K562 (cell line): Measurements from ENCODE around the gene PRXL2B. TPM values are rescaled to one million over a fixed set of nuclear protein-coding genes. Genes with fewer than 3 reads are reported as not detected.
A peak's percentile ranks its signal among the peaks of the same experiment; 100 is the strongest.

Experiments
- ATAC-seq: fragments of 200-7000 bp; cut with Tn5 transposase; 3 replicates; pipeline ENCODE4 v1.9.1; 2020; ENCODE audit warnings: moderate library complexity
- BruUV-seq: library from RNA; stranded (reverse); fragments of 400-500 nt; replicated peaks from 2 replicates; lab custom pipeline; 2021; lab: Mats Ljungman, UMichigan
- CTCF ChIA-PET: fragments of 300-600 bp; formaldehyde crosslinking; extraction: SDS; loops from one replicate; lab custom pipeline; 2021; ENCODE audit warnings: low intra/inter-chr PET ratio; lab: Yijun Ruan, JAX
- POLR2A ChIA-PET: fragments of 300-600, 350-650 bp; sonication (Branson Sonifier 250); formaldehyde crosslinking; extraction: SDS; loops from one replicate; lab custom pipeline; 2021; ENCODE audit warnings: antibody characterized with exemption, inconsistent platforms; lab: Yijun Ruan, JAX
- DNase-seq, 4 experiments: peaks; one replicate each; pipeline versions ENCODE4 v3.0.0 to v3.0.0-alpha.2; 2011 to 2018; ENCODE audit warnings: low spot score in 3 of 4, mixed read lengths in 3 of 4; ENCODE audit errors: extremely low read depth in 1 of 4
- FAIRE-seq: peaks from 2 replicates; lab custom pipeline; 2011; peaks lifted over from hg19 to GRCh38; lab: Jason Lieb, UNC
- H2AFZ ChIP-seq: 2 replicates; pipeline ENCODE4 v1.6.0; 2011; ENCODE audit warnings: low read depth, low read length, control low read depth, inconsistent platforms
- H3K27ac ChIP-seq: fragments of 200-600 bp; 3 replicates; pipeline ENCODE4 v1.8.0; 2011; ENCODE audit warnings: low read depth, mild to moderate bottlenecking, control low read depth, inconsistent platforms, low read length, moderate library complexity, mixed read lengths; ENCODE audit errors: extremely low read depth
- H3K27me3 ChIP-seq, 2 experiments: fragments of 300-600 bp in 1 of 2; 2 replicates in 1 of 2; 3 replicates in 1 of 2; pipeline versions ENCODE4 v1.6.0 to v1.8.0; 2011; ENCODE audit warnings: inconsistent platforms in 2 of 2, low read length in 2 of 2, mild to moderate bottlenecking in 1 of 2, mixed read lengths in 1 of 2, moderate library complexity in 1 of 2; ENCODE audit not compliant: control insufficient read depth in 2 of 2, insufficient read depth in 2 of 2
- H3K36me3 ChIP-seq: fragments of 300-600 bp; 3 replicates; pipeline ENCODE4 v1.8.0; 2011; ENCODE audit warnings: mild to moderate bottlenecking, low read length, inconsistent platforms; ENCODE audit not compliant: control insufficient read depth, insufficient read depth
- H3K4me1 ChIP-seq, 2 experiments: fragments of 200-600 bp in 1 of 2; replicated peaks in 1 of 2; 2 replicates in 1 of 2; 3 replicates in 1 of 2; pipeline versions ENCODE4 v1.5.1 to v1.8.0; 2011; ENCODE audit warnings: inconsistent platforms in 2 of 2, low read length in 2 of 2, mild to moderate bottlenecking in 1 of 2, mixed read lengths in 1 of 2, moderate library complexity in 1 of 2; ENCODE audit not compliant: control insufficient read depth in 2 of 2, insufficient read depth in 2 of 2
- H3K4me2 ChIP-seq: 2 replicates; pipeline ENCODE4 v1.6.1; 2011; ENCODE audit warnings: low read length, control low read depth, inconsistent platforms, mixed read lengths; ENCODE audit not compliant: insufficient read depth
- H3K4me3 ChIP-seq: fragments of 200-600 bp; sonication (generic), shearing (Covaris generic); 2 replicates; pipeline ENCODE4 v1.5.1; 2016; ENCODE audit warnings: control low read depth, inconsistent platforms
- H3K79me2 ChIP-seq: fragments of 200-600 bp; 3 replicates; pipeline ENCODE4 v1.8.0; 2011; ENCODE audit warnings: low read length, inconsistent platforms; ENCODE audit not compliant: control insufficient read depth, insufficient read depth
- H3K9ac ChIP-seq, 2 experiments: 2 replicates each; pipeline versions ENCODE4 v1.6.0 to v1.6.1; 2011; ENCODE audit warnings: low read depth in 2 of 2, low read length in 2 of 2, control low read depth in 1 of 2, inconsistent platforms in 1 of 2, mild to moderate bottlenecking in 1 of 2, mixed read lengths in 1 of 2; ENCODE audit not compliant: insufficient read depth in 1 of 2
- H3K9me1 ChIP-seq: one replicate; pipeline ENCODE4 v1.6.0; 2011; ENCODE audit warnings: inconsistent platforms, mild to moderate bottlenecking, low read length, moderate library complexity; ENCODE audit not compliant: control insufficient read depth, insufficient read depth
- H3K9me3 ChIP-seq: replicated peaks from 2 replicates; pipeline ENCODE4 v1.5.1; 2011; ENCODE audit warnings: low read depth, low read length, inconsistent platforms; ENCODE audit not compliant: control insufficient read depth, insufficient read depth
- H4K20me1 ChIP-seq: replicated peaks from 2 replicates; pipeline ENCODE4 v1.6.1; 2011; ENCODE audit warnings: low read length, inconsistent platforms, mixed read lengths; ENCODE audit not compliant: control insufficient read depth, insufficient read depth
- FOXJ3 ChIP-seq: sonication (generic); formaldehyde crosslinking; IDR thresholded peaks from 2 replicates; pipeline ENCODE4 v1.4.0; 2020; ENCODE audit warnings: mild to moderate bottlenecking, missing genetic modification reagents
- POLR2G ChIP-seq: fragments of 200-400 bp; formaldehyde crosslinking; IDR thresholded peaks from 2 replicates; pipeline ENCODE4 v1.6.1; 2017; ENCODE audit warnings: low read depth, mild to moderate bottlenecking, antibody characterized with exemption, low read length, moderate library complexity
- WGBS: fragments of 100-300 bp; shearing (Covaris generic); methylation state at CpG from one replicate; pipeline ENCODE4 v1.1.6; 2016; ENCODE audit warnings: low coverage, mixed read lengths; ENCODE audit not compliant: insufficient coverage; ENCODE audit errors: missing lambda C conversion rate; 5-methylcytosine and 5-hydroxymethylcytosine counted together
- in situ Hi-C: fragments of 300-500 bp; cut with MboI; formaldehyde crosslinking; loops from 4 replicates; pipeline ENCODE4 v1.15.0; 2018; ENCODE audit warnings: inconsistent platforms, mixed read lengths
- intact Hi-C: fragments of 100-400 bp; cut with micrococcal nuclease; formaldehyde crosslinking; loops from 2 replicates; pipeline ENCODE4 v1.14.2; 2022
- polyA plus RNA-seq, 8 experiments: library from polyadenylated mRNA; depleted of rRNA in 4 of 8; stranded (reverse) in 5 of 8; unstranded in 3 of 8; fragments of >200 nt; fragmentation: Nextera tagmentation in 2 of 8; fragmentation: Illumina TruSeq in 1 of 8; extraction: Ambion mirVana in 2 of 8; extraction: Trizol in 1 of 8; gene quantifications; 2 replicates each; pipeline versions ENCODE4 v1.2.1 to v1.2.3, GENCODE V29; 2011 to 2014; ENCODE audit warnings: inconsistent platforms in 1 of 8, missing spikeins in 1 of 8
- total RNA-seq, 7 experiments: library from RNA; depleted of rRNA in 6 of 7; stranded (reverse); fragments of >200 nt in 6 of 7; fragmentation: Illumina TruSeq in 2 of 7; extraction: Trizol in 2 of 7; gene quantifications; 2 replicates each; pipeline versions ENCODE4 v1.2.1 to v1.2.3, GENCODE V29; 2011 to 2021; ENCODE audit warnings: low replicate concordance in 1 of 7
- TF ChIP-seq, protein P1 (sequence below): fragments of 250-450 bp; sonication (Bioruptor Pico); IDR thresholded peaks from 2 replicates; pipeline ENCODE4 v1.5.0; 2021
- TF ChIP-seq, protein P2 (sequence below): sonication (generic); formaldehyde crosslinking; IDR thresholded peaks from 2 replicates; pipeline ENCODE4 v1.9.0; 2022; ENCODE audit warnings: mild to moderate bottlenecking, missing genetic modification reagents
- TF ChIP-seq, protein P3 (sequence below): sonication (generic); formaldehyde crosslinking; IDR thresholded peaks from 2 replicates; pipeline ENCODE4 v1.9.0; 2022; ENCODE audit warnings: mild to moderate bottlenecking, missing genetic modification reagents

PRXL2B gene
- total and polyA plus RNA-seq, 9 of the 15 experiments (the other 6 are each of a cell fraction or from before 2014, with no cell fraction given): 0.99 to 25.3 (median 11.8) TPM

DNA sequence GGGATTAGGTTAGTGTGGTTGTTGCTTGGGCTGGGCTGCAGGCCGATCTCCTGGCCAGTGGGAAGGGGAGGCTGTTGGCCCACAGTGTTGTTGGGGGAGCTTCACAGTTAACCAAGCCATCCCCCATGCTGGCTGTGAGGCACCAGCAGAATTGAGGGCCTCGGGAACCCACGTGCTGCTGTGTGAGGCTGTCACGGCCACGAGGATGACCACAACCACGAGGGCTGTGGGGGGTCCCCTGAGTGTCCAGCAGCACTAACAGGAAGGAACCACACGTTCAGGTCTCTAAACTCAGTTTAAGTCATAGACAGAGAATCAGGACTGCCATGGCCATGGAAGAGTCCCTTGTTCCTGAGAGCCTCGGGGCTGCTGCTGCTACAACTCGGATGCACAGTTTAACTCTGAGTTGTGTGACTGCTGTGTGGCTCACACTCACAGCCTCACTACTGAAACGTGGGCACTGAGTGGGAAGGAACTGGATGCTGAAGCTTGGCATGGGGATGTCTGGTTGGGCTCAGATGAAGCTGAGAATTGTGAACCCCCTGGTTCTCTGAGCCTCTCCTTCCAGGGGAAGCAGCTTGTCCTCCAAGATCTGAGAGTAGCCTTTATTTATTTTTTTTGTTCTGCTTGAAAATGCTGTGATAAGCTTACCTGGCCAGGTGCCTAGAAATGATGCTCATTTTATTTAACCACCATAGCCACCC lies 51.0 kb downstream of the PRXL2B start (continued):
- TF ChIP-seq, protein P1, sequence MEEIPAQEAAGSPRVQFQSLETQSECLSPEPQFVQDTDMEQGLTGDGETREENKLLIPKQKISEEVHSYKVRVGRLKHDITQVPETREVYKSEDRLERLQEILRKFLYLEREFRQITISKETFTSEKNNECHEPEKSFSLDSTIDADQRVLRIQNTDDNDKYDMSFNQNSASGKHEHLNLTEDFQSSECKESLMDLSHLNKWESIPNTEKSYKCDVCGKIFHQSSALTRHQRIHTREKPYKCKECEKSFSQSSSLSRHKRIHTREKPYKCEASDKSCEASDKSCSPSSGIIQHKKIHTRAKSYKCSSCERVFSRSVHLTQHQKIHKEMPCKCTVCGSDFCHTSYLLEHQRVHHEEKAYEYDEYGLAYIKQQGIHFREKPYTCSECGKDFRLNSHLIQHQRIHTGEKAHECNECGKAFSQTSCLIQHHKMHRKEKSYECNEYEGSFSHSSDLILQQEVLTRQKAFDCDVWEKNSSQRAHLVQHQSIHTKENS (CRISPR knock-in tag): no peak
- TF ChIP-seq POLR2G: peak; percentile 54
- TF ChIP-seq, protein P2, sequence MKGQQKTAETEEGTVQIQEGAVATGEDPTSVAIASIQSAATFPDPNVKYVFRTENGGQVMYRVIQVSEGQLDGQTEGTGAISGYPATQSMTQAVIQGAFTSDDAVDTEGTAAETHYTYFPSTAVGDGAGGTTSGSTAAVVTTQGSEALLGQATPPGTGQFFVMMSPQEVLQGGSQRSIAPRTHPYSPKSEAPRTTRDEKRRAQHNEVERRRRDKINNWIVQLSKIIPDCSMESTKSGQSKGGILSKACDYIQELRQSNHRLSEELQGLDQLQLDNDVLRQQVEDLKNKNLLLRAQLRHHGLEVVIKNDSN: peak; percentile 25; the same call in 1 of the 2 replicates
- TF ChIP-seq, protein P3, sequence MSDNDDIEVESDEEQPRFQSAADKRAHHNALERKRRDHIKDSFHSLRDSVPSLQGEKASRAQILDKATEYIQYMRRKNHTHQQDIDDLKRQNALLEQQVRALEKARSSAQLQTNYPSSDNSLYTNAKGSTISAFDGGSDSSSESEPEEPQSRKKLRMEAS (CRISPR knock-in tag): 0 out of 2 replicates have a peak, but pooled peaks have one; percentile 16

DNA sequence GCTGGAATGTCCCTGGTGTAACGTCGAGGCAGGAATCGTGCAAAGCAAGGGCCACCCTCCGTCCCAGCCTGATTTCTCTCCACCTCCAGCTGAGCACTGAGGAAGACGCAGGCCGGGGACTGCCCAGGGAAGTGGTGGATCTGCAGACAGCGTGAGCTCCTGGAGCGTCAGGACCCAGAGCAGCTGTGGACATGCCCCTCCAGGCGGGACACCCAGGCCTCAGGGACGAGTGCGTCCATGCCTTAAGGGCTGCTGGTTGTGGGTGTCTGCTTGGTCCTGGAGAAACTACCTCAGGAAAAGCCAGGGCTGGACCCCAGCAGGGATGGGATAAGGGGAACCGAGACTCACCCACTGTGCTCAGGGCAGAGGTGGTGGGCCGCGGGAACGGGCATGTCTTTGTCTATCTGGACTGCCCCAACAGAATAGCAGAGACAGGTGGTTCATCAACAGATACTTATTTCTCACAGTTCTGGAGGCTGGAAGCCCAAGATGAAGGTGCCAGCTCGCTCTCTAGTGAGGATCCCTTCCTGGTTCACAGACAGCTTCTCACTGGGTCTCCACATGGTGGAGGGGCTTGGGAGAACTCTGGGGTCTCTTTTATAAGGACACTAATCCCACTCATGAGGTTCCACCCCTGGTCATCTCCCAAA lies 52.0 kb downstream of the PRXL2B start:
- Histone ChIP-seq H3K4me1 (peaks cover 0 to 32% of the 10 kb centered on the region in 2 experiments; a peak in 2 of 5 replicates), H3K4me3 (no peak overlapping the region), H3K9ac (no peak overlapping the region), H3K79me2 (no peaks in the 10 kb centered on the region), H3K27me3 (peaks cover 0 to 4% of the 10 kb centered on the region in 2 experiments; a peak in 1 of 5 replicates), H3K9me3 (no peaks in the 10 kb centered on the region), H4K20me1 (no peaks in the 10 kb centered on the region), H3K4me2 (no peak overlapping the region), H3K36me3 (no peaks in the 10 kb centered on the region), H3K27ac (no peak overlapping the region), H3K9me1 (peaks cover 2% of the 10 kb centered on the region), H2AFZ (no peak overlapping the region)
- intact Hi-C loops: no loop called here
- TF ChIP-seq POLR2G (0 out of 2 replicates have a peak, but pooled peaks have one; percentile 34), FOXJ3 (CRISPR knock-in tag) (no peak)
- ChIA-PET CTCF (no interaction called here), POLR2A (interaction anchor here (0.9 kb wide), 1 partner anchor 93 kb away, joined by 3 read pairs; no protein-coding TSS in a partner anchor)
- no peak for FAIRE-seq
- ATAC-seq: no peak
- 6% methylated on average over 16 of the region's 16 CpGs for WGBS
- no TSS peak for BruUV-seq
- in situ Hi-C loops: loop anchor here (10.0 kb wide), 1 partner anchor 224 kb away; the partner anchor contains the start of gene PEX10
- no peak for DNase-seq
